ENCODE results near the gene PPFIA2.

Gene PPFIA2

DNA sequence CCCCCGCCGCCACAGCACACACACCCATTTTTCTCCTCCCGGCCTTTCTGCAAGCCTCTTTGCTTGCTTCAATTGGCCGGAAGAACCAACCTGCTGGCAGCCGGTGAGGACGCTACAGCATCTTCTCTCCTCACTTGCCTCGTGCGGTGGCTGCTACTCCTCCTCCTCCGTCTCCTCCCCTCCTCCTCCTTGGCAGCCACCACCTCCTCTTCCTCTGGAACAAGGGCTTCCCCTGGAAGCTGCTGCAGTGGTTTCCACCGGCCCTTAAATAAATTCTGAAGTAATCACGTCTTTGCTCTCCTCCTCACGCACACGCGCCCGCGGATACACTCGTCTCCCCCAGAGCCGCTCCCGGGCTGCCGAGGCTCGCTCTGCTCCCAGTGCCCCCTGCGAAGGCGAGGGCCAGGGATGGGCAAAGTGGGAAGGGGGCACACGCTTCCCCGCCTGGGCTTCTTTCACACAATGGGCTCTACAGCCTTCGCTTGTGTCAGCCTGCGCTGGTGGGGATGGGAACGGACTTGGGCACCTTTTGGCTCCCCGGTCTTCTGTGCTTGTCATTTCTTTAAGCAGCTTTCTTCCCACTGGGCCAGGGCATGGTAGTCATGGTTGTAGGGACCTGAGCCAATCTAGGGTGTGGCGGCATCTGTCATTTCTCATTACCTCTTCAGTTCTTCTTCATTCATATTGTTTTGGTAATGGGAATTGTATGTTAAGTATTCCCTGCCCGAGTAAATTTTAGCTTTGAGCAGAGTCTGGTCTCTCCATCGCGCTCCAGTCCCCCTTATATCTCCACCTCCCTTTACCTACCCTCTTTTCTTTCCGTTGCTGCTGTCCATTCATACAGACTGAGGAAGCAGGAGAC is at the start of gene PPFIA2:
Gene PPFIA2, minus strand, starts transcription at position 161 of the 862 bp plus-strand sequence.
- no peaks in the 10 kb centered on the region for H3K4me1 ChIP-seq (ENCODE audit: control insufficient read depth, insufficient read depth, low read length)
- no peaks in the 10 kb centered on the region for H3K36me3 ChIP-seq (ENCODE audit: control insufficient read depth, insufficient read depth, low read length)
- peak within 1 kb of the TSS; percentile 25 for H3K4me3 ChIP-seq (ENCODE audit: low read length)
- peaks cover 19% of the 10 kb centered on the region for H3K27me3 ChIP-seq (ENCODE audit: control insufficient read depth, insufficient read depth, low read length)
- H3K9me3 ChIP-seq (ENCODE audit: control insufficient read depth, low read length), result no peaks in the 10 kb centered on the region
- peak within 1 kb of the TSS; percentile 43 for H3K9ac ChIP-seq (ENCODE audit: low read length)

GRCh38 chr12:81800298-81801148 is 41.4 kb upstream of the PPFIA2 start:
- Histone ChIP-seq H3K27me3 (ENCODE audit: control insufficient read depth, insufficient read depth, low read length) (no peaks in the 10 kb centered on the region), H3K9me3 (ENCODE audit: control insufficient read depth, low read length) (no peaks in the 10 kb centered on the region), H3K9ac (ENCODE audit: low read length) (no peak overlapping the region), H3K4me1 (ENCODE audit: control insufficient read depth, insufficient read depth, low read length) (no peaks in the 10 kb centered on the region), H3K36me3 (ENCODE audit: control insufficient read depth, insufficient read depth, low read length) (no peaks in the 10 kb centered on the region), H3K4me3 (ENCODE audit: low read length) (no peak overlapping the region)

GRCh38 chr12:81798294-81798693 is 39.1 kb upstream of the PPFIA2 start:
- Histone ChIP-seq H3K9me3 (ENCODE audit: control insufficient read depth, low read length) (no peaks in the 10 kb centered on the region), H3K9ac (ENCODE audit: low read length) (no peak overlapping the region), H3K4me1 (ENCODE audit: control insufficient read depth, insufficient read depth, low read length) (no peaks in the 10 kb centered on the region), H3K27me3 (ENCODE audit: control insufficient read depth, insufficient read depth, low read length) (no peaks in the 10 kb centered on the region), H3K4me3 (ENCODE audit: low read length) (no peak overlapping the region), H3K36me3 (ENCODE audit: control insufficient read depth, insufficient read depth, low read length) (no peaks in the 10 kb centered on the region)

DNA sequence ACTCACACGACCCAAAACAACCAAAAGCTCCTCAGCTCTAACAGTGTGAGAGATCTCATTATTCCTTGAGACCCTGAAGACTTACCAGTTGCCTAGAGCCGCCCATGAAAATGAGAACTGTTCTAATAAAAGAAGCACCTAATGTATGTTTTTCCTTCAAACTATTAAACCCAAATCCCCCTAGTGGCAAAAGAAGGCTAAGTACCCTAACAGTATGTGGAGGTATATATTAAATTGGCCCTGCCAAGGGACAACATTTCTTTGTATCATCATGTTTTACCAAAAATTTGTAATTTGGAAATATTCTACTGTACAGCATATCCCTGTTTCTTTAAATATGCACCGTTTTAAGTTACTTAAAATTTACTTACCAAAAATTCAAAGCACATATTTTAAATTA is 38.0 kb upstream of the PPFIA2 start:
- no peak overlapping the region for H3K4me3 ChIP-seq (ENCODE audit: low read length)
- no peaks in the 10 kb centered on the region for H3K4me1 ChIP-seq (ENCODE audit: control insufficient read depth, insufficient read depth, low read length)
- H3K27me3 ChIP-seq (ENCODE audit: control insufficient read depth, insufficient read depth, low read length), result no peaks in the 10 kb centered on the region
- no peak overlapping the region for H3K9ac ChIP-seq (ENCODE audit: low read length)
- no peaks in the 10 kb centered on the region for H3K9me3 ChIP-seq (ENCODE audit: control insufficient read depth, low read length)
- no peaks in the 10 kb centered on the region for H3K36me3 ChIP-seq (ENCODE audit: control insufficient read depth, insufficient read depth, low read length)

- Histone ChIP-seq H3K27me3 (ENCODE audit: control insufficient read depth, insufficient read depth, low read length) (no peaks in the 10 kb centered on the region), H3K9me3 (ENCODE audit: control insufficient read depth, low read length) (no peaks in the 10 kb centered on the region), H3K9ac (ENCODE audit: low read length) (no peak overlapping the region), H3K36me3 (ENCODE audit: control insufficient read depth, insufficient read depth, low read length) (no peaks in the 10 kb centered on the region), H3K4me3 (ENCODE audit: low read length) (no peak overlapping the region), H3K4me1 (ENCODE audit: control insufficient read depth, insufficient read depth, low read length) (no peaks in the 10 kb centered on the region)
Observed at GRCh38 chr12:81792666-81793065, 33.5 kb upstream of the PPFIA2 start.

- H3K9ac ChIP-seq (ENCODE audit: low read length), result no peak overlapping the region
- H3K9me3 ChIP-seq (ENCODE audit: control insufficient read depth, low read length), result no peaks in the 10 kb centered on the region
- no peaks in the 10 kb centered on the region for H3K27me3 ChIP-seq (ENCODE audit: control insufficient read depth, insufficient read depth, low read length)
Observed at GRCh38 chr12:81779216-81779615, 20.1 kb upstream of the PPFIA2 start.

DNA sequence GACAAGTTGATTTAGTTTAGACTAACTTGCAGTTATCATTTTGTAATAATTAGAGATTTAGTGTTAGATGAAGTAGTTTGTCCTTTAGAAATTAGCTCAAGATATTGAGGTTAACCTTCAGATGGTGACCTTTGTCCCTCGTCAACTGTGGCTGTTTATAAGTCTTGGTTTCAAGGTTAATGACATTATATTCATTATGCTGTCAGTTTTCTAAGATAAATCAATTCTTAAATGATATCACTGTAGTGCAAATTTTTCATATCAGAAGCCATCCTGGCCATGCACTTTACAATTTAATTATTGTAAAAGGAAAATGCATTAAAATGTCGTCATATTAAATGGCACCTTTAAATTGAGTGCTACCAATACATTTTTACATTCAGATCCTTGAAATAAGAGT is 19.6 kb upstream of the PPFIA2 start:
- no peaks in the 10 kb centered on the region for H3K36me3 ChIP-seq (ENCODE audit: control insufficient read depth, insufficient read depth, low read length)
- H3K9ac ChIP-seq (ENCODE audit: low read length), result no peak overlapping the region
- H3K4me1 ChIP-seq (ENCODE audit: control insufficient read depth, insufficient read depth, low read length), result no peaks in the 10 kb centered on the region
- no peaks in the 10 kb centered on the region for H3K27me3 ChIP-seq (ENCODE audit: control insufficient read depth, insufficient read depth, low read length)
- H3K4me3 ChIP-seq (ENCODE audit: low read length), result no peak overlapping the region
- no peaks in the 10 kb centered on the region for H3K9me3 ChIP-seq (ENCODE audit: control insufficient read depth, low read length)

More at GRCh38 chr12:81779216-81779615, 20.1 kb upstream of the PPFIA2 start:
- Histone ChIP-seq H3K4me3 (ENCODE audit: low read length) (no peak overlapping the region), H3K36me3 (ENCODE audit: control insufficient read depth, insufficient read depth, low read length) (no peaks in the 10 kb centered on the region), H3K4me1 (ENCODE audit: control insufficient read depth, insufficient read depth, low read length) (no peaks in the 10 kb centered on the region)

GRCh38 chr12:81758421-81759189 is 545 bp downstream of the PPFIA2 start:
- Histone ChIP-seq H3K36me3 (ENCODE audit: control insufficient read depth, insufficient read depth, low read length) (no peaks in the 10 kb centered on the region), H3K4me3 (ENCODE audit: low read length) (no peak overlapping the region), H3K9me3 (ENCODE audit: control insufficient read depth, low read length) (no peaks in the 10 kb centered on the region), H3K4me1 (ENCODE audit: control insufficient read depth, insufficient read depth, low read length) (no peaks in the 10 kb centered on the region), H3K9ac (ENCODE audit: low read length) (peak overlapping the region; percentile 43), H3K27me3 (ENCODE audit: control insufficient read depth, insufficient read depth, low read length) (peaks cover 19% of the 10 kb centered on the region)

GRCh38 chr12:81757731-81758365 is 1.3 kb downstream of the PPFIA2 start:
- peak overlapping the region; percentile 43 for H3K9ac ChIP-seq (ENCODE audit: low read length)
- no peaks in the 10 kb centered on the region for H3K36me3 ChIP-seq (ENCODE audit: control insufficient read depth, insufficient read depth, low read length)
- H3K4me1 ChIP-seq (ENCODE audit: control insufficient read depth, insufficient read depth, low read length), result no peaks in the 10 kb centered on the region
- peaks cover 19% of the 10 kb centered on the region for H3K27me3 ChIP-seq (ENCODE audit: control insufficient read depth, insufficient read depth, low read length)
- no peak overlapping the region for H3K4me3 ChIP-seq (ENCODE audit: low read length)
- H3K9me3 ChIP-seq (ENCODE audit: control insufficient read depth, low read length), result no peaks in the 10 kb centered on the region

DNA sequence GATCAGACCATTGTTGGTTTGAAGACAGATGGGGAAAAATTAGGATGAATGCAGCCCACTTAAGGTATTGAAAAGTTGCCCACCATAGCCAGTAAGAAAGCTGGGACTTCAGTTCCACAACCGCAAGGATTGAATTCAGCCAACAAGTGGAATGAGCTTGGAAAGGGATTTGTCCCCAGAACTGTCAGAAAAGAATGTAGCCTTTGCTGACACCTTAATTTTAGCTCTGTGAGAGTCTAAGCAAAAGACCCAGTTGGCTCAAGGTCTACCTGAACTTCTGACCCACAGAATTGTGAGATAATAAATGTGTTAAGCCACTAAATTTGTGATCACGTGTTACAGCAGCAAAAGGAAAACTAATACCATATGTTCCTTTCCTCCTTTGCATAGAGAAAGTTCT is 29.4 kb downstream of the PPFIA2 start:
- H3K9me3 ChIP-seq (ENCODE audit: control insufficient read depth, low read length), result no peaks in the 10 kb centered on the region
- no peak overlapping the region for H3K9ac ChIP-seq (ENCODE audit: low read length)
- no peaks in the 10 kb centered on the region for H3K36me3 ChIP-seq (ENCODE audit: control insufficient read depth, insufficient read depth, low read length)
- no peaks in the 10 kb centered on the region for H3K4me1 ChIP-seq (ENCODE audit: control insufficient read depth, insufficient read depth, low read length)
- H3K4me3 ChIP-seq (ENCODE audit: low read length), result no peak overlapping the region
- no peaks in the 10 kb centered on the region for H3K27me3 ChIP-seq (ENCODE audit: control insufficient read depth, insufficient read depth, low read length)

DNA sequence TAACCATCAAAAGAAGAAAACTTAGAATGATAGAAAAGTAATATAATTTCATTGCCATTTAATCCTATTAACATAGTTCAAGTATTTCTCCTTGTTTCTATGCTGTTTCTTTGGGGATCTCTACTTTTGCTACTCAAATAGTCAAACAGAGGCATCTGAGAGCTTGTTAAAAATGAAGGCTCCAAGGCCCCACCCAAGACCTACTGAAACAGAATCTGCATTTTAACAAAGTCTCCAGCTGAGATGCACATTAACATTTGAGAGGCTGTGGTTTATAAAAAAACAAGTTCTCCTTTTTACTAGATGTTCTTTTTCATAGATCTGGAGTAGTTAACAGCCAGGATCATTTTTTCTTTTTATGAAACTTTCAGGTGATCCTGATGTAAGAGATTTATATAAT is 31.8 kb downstream of the PPFIA2 start:
- no peaks in the 10 kb centered on the region for H3K27me3 ChIP-seq (ENCODE audit: control insufficient read depth, insufficient read depth, low read length)
- no peak overlapping the region for H3K4me3 ChIP-seq (ENCODE audit: low read length)
- H3K4me1 ChIP-seq (ENCODE audit: control insufficient read depth, insufficient read depth, low read length), result no peaks in the 10 kb centered on the region
- H3K36me3 ChIP-seq (ENCODE audit: control insufficient read depth, insufficient read depth, low read length), result no peaks in the 10 kb centered on the region
- H3K9me3 ChIP-seq (ENCODE audit: control insufficient read depth, low read length), result no peaks in the 10 kb centered on the region
- no peak overlapping the region for H3K9ac ChIP-seq (ENCODE audit: low read length)

Data from mucosa of stomach (tissue), 1 donor.